ENCODE measurements around the gene NARF. TPM values are rescaled to one million over a fixed set of nuclear protein-coding genes. Genes with fewer than 3 reads are reported as not detected.

The NARF gene
- total RNA-seq: 10 to 100 TPM; 25.3 to 35.4 TPM

DNA sequence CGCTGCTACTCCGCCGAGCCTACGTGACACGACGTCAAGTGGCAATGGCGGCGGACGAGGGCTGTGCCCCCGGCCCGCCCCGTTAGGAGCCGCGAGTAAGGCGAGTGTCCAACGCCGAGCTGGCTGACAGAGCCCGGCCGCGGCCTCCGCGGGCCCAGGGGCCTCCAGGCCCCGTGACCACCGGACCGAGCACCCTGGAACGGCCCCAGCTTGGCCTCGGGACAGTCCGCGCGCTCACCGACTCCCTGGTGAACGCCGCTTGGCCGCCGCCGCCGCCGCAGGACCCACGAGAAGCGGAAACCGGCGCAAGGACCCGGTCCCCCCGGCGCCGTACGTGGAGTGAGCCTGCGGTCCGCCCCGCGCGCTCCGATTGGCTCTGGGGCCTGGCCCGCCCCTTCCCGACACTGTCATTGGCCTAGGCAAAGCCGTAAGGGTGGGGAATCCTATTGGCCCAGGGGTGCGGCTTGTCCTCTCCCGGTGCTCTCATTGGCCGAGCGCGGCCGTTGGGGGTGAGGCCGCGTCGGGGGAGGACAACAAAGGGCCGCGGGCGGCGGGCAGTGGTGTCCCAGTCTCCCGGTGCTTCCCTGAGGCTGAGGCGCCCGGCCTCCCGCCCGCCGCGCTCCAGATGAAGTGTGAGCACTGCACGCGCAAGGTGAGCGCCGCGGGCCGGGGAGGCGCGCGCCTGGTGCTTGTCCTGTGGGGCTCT is at the start of gene NARF:
NARF (plus strand) TSS at position 563 of the 706 bp plus-strand sequence; CDS start at position 626, 63 bp downstream.

DNA sequence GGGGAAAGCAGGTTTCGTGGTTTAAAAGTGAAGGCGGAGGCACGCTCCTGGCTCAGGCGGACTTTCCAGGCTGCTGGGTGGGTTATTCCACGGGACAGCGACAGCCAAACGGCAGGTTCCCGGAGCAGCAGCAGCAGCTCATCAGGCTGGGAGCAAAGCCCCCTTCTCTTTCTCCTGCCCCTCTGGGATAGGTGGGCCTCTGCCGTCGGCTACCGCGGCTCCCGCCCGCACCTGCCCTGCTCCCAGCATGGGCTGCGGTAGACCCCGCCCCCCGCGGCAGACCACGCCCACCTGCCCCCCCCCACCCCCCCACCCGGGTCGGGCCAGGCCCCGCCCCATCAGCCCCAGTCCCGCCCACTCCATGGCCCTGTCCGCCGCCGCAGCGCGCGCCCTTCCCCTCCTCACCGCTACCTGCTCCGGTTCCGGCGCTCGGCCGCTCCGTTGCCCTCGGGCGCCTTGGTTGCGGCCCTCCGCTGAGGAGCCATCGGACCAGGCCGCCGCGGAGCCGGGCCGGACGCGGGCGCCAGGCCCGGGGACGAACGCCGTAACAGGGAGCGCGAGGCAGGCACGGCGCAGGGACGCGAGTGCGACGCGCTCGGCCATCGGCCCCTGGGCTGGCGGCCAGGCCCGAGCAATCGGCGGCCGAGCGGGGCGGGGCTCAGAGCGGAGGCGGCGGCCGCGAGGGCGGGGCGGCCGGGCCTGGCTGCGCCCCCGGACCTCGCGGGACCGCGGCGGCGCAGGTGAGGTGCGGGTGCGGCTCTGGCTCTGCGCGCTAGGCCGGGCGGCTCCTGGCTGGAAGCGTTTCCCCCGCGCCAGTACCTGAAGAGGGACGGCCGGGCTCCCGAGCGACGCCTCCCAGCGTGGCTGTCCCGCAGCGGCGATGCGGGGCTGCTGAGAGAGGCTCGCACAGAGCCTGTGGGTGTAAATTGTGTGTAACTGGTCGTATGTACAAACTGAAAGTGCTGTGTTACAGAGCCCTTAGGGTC is 40.2 kb upstream of the NARF start, which contains the start of the genes HEXD and OGFOD3:
HEXD (plus strand) TSS at position 347 of the 986 bp plus-strand sequence. CDS start 1,453 bp downstream, outside the sequence.
OGFOD3 (minus strand) TSS at position 586 of the 986 bp plus-strand sequence; CDS start at position 485, 101 bp downstream.

GRCh38 chr17:82450357-82451106 is 8.0 kb upstream of the NARF start, which contains the start of gene CYBC1:
Gene CYBC1 (minus strand): TSS chr17:82450752. CDS start chr17:82449254, 1,498 bp downstream.

DNA sequence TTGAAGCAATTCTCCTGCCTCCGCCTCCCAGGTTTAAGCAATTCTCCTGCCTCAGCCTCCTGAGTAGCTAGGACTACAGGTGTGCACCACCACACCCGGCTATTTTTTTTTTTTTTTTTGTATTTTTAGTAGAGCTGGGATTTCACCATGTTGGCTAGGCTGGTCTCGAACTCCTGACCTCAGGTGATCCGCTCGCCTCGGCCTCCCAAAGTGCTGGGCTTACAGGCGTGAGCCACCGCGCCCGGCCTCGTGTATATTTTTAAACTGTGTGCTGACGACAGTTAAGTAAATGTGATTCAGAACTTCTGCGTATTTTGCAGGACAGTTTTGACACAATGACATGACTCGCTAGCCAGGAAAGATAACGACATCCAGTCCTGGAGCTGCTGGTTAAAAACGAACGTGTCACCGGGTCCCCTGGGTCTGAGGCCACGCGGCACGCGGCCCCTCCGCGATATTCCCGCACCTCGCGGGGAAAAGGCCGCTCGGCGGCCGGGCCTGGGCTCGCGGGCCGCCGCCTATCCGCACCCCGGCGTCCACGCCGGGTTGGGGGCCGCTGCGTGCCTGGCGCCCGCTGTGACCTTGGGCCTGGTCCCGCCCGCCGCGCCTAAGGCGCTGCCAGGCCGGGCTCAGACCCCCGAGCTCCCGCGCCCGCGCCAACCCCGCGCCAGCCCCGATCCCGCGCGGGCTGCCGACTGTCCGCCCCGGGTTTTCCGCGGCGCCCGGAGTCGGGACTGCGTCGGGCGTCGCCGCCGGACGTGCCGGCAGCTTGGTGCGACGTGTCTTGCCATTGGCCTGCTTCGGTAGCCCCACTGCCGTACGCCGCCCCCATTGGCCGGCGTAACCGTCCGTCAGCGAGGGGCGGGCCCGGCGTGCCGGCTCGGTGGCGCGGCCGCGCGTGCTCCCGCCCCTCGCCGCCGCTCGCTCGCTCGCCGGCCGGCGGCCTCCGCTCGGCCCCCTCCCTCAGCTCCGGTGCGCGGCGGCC is 60.6 kb downstream of the NARF start, which contains the start of gene FOXK2:
FOXK2 (plus strand) TSS at position 907 of the 985 bp plus-strand sequence. CDS start 157 bp downstream, outside the sequence.

Small RNAs within 50 kb of the gene (small RNA-seq; reads per million reads assigned to genes)
- 0 reads per million in 2 donors for gene RF00019

Other genes starting within 250 kb of the NARF start
- 10 to 100 TPM in 1 of 2 donors, 1 to 10 TPM in 1; 9.3 to 17.3 TPM for gene CCDC57, start 245.9 kb upstream of the NARF start, total RNA-seq
- gene SLC16A3, start 229.7 kb upstream of the NARF start, total RNA-seq: 10 to 100 TPM; 15.1 to 45.6 TPM
- 10 to 100 TPM; 51.6 to 64.9 TPM for gene CSNK1D, start 185.0 kb upstream of the NARF start, total RNA-seq
- under 1 TPM; under 0.01 TPM for gene CD7, start 141.1 kb upstream of the NARF start, total RNA-seq
- 10 to 100 TPM; 15.8 to 70.6 TPM for gene SECTM1, start 125.0 kb upstream of the NARF start, total RNA-seq
- under 1 TPM in 1 of 2 donors, not detected in 1; 0.33 TPM for gene TEX19, start 99.5 kb upstream of the NARF start, total RNA-seq
- gene UTS2R, start 87.0 kb upstream of the NARF start, total RNA-seq: not detected
- 10 to 100 TPM; 16.2 to 19.0 TPM for gene HEXD, start 40.4 kb upstream of the NARF start, total RNA-seq
- 10 to 100 TPM; 21.6 to 25.1 TPM for gene OGFOD3, start 40.2 kb upstream of the NARF start, total RNA-seq
- gene CYBC1, start 8.0 kb upstream of the NARF start, total RNA-seq: 10 to 100 TPM; 40.6 to 66.9 TPM
- gene FOXK2, start 61.0 kb downstream of the NARF start, total RNA-seq: 10 to 100 TPM; 42.0 to 44.3 TPM
- gene WDR45B, start 189.7 kb downstream of the NARF start, total RNA-seq: 10 to 100 TPM; 58.9 to 59.2 TPM
- gene RAB40B, start 240.0 kb downstream of the NARF start, total RNA-seq: 10 to 100 TPM in 1 of 2 donors, 1 to 10 TPM in 1; 3.3 to 14.8 TPM